Measurements from ENCODE around the gene NEDD9. TPM values are rescaled to one million over a fixed set of nuclear protein-coding genes. Genes with fewer than 3 reads are reported as not detected.
A peak's percentile ranks its signal among the peaks of the same experiment; 100 is the strongest.

NEDD9 gene
- total and polyA plus RNA-seq, 2 donors (not counting 1 experiment from before 2014, with no cell fraction given) = 38.9 to 46.2 TPM

DNA sequence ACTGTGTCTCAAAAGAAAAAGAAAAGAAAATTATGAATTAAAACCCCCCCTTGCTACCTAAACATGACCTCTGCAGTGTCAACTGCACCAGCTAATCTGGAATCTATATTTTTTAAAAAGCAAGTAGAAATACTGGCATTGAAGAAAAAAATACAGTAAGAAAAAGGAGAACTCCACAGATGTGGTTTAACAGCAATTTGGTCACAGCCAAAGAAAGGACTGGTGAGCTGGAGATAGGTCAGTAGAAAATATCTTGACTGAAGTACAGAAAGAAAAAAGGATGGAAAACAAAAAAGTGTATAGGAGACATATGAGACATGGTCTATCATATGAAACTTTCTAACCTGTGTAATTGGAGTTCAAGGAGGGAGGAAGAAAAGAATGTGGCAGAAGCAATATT lies 76.9 kb downstream of the NEDD9 start:
- no peak overlapping the region for H3K4me3 ChIP-seq (ENCODE audit: control extremely low read depth in 1 of 5, extremely low read depth in 1 of 5, insufficient read depth in 1 of 5, low read depth in 2 of 5, low read length in 4 of 5)
- H3K4me3 Mint-ChIP-seq = no peak overlapping the region
- CTCF ChIA-PET = interaction anchor here (1.0 to 3.7 kb wide), 5 partner anchors 9 to 372 kb away, joined by 3 to 20 read pairs (median 10); no protein-coding TSS in a partner anchor
- H3K27ac Mint-ChIP-seq = no peak overlapping the region
- H2AFZ ChIP-seq (ENCODE audit: insufficient read depth, low read depth, low read length, poor library complexity, severe bottlenecking) = no peak overlapping the region
- ATAC-seq (ENCODE audit: low read depth) (no peak), DNase-seq (no peak)
- no peak overlapping the region for H3K9ac ChIP-seq (ENCODE audit: low read length)
- no peaks in the 10 kb centered on the region for H3K4me1 ChIP-seq (ENCODE audit: control insufficient read depth in 2 of 2, insufficient read depth in 2 of 2, low read length in 2 of 2)
- no peaks in the 10 kb centered on the region for H3K9me3 ChIP-seq (ENCODE audit: control extremely low read depth in 1 of 3, control insufficient read depth in 2 of 3, insufficient read depth in 1 of 3, low read length in 2 of 3)
- H3K9me3 Mint-ChIP-seq (ENCODE audit: insufficient read depth) = no peaks in the 10 kb centered on the region
- POLR2A ChIA-PET = no interaction called here
- H4K20me1 ChIP-seq (ENCODE audit: control insufficient read depth, insufficient read depth, low read length, poor library complexity, severe bottlenecking) = no peaks in the 10 kb centered on the region
- peaks cover 8% of the 10 kb centered on the region for H3K4me1 Mint-ChIP-seq
- no peak overlapping the region for H3K27ac ChIP-seq (ENCODE audit: low read length in 2 of 2)
- H3K4me2 ChIP-seq (replicated peaks; ENCODE audit: low read depth, low read length, poor library complexity, severe bottlenecking) = no peak overlapping the region
- TF ChIP-seq EZH2 (IDR thresholded peaks at IDR 0.05; ENCODE audit: borderline replicate concordance, insufficient read depth, low read depth, low read length, poor library complexity, severe bottlenecking) = no peak
- TF ChIP-seq, protein P1, sequence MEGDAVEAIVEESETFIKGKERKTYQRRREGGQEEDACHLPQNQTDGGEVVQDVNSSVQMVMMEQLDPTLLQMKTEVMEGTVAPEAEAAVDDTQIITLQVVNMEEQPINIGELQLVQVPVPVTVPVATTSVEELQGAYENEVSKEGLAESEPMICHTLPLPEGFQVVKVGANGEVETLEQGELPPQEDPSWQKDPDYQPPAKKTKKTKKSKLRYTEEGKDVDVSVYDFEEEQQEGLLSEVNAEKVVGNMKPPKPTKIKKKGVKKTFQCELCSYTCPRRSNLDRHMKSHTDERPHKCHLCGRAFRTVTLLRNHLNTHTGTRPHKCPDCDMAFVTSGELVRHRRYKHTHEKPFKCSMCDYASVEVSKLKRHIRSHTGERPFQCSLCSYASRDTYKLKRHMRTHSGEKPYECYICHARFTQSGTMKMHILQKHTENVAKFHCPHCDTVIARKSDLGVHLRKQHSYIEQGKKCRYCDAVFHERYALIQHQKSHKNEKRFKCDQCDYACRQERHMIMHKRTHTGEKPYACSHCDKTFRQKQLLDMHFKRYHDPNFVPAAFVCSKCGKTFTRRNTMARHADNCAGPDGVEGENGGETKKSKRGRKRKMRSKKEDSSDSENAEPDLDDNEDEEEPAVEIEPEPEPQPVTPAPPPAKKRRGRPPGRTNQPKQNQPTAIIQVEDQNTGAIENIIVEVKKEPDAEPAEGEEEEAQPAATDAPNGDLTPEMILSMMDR (IDR thresholded peaks at IDR 0.05) = no peak
- H3K36me3 ChIP-seq (replicated peaks in 1 of 2; ENCODE audit: control extremely low read depth in 1 of 2, control insufficient read depth in 1 of 2, extremely low read depth in 1 of 2, insufficient read depth in 2 of 2, low read length in 1 of 2) = no peaks in the 10 kb centered on the region
- H3K27me3 Mint-ChIP-seq = no peaks in the 10 kb centered on the region
- H3K79me2 ChIP-seq (ENCODE audit: control insufficient read depth, insufficient read depth, low read length) = no peaks in the 10 kb centered on the region
- H3K27me3 ChIP-seq (replicated peaks in 1 of 4; ENCODE audit: control extremely low read depth in 1 of 4, control insufficient read depth in 3 of 4, insufficient read depth in 4 of 4, low read length in 3 of 4) = no peaks in the 10 kb centered on the region
- intact Hi-C loops (cut with micrococcal nuclease) = no loop called here

DNA sequence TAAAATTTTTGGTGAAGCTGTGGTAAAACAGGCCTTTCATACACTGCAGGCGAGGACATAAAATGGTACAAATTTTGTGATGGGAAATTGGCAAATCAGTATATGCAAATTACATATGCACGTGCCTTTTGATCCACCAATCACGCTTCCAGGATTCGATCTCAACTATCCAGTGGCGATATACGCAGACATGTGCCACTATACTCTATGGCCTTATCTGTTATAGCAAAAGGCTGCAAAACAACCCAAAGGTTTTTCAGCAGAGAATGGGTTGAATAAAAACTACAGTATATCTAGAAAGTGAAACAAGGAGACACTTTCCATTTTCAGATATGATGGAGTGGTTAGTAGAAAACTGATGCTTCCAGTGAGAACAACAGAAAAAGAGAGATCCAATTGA lies 79.0 kb downstream of the NEDD9 start:
- ATAC-seq (ENCODE audit: low read depth) (no peak), DNase-seq (no peak)
- Histone ChIP-seq H3K27me3 (replicated peaks in 1 of 4; ENCODE audit: control extremely low read depth in 1 of 4, control insufficient read depth in 3 of 4, insufficient read depth in 4 of 4, low read length in 3 of 4) (no peaks in the 10 kb centered on the region), H3K79me2 (ENCODE audit: control insufficient read depth, insufficient read depth, low read length) (no peaks in the 10 kb centered on the region), H3K9ac (ENCODE audit: low read length) (peak overlapping the region; percentile 56), H3K4me1 (ENCODE audit: control insufficient read depth in 2 of 2, insufficient read depth in 2 of 2, low read length in 2 of 2) (no peaks in the 10 kb centered on the region), H3K4me3 (ENCODE audit: control extremely low read depth in 1 of 5, extremely low read depth in 1 of 5, insufficient read depth in 1 of 5, low read depth in 2 of 5, low read length in 4 of 5) (peak overlapping the region in 2 of 5 experiments; percentile 31 to 68), H3K36me3 (replicated peaks in 1 of 2; ENCODE audit: control extremely low read depth in 1 of 2, control insufficient read depth in 1 of 2, extremely low read depth in 1 of 2, insufficient read depth in 2 of 2, low read length in 1 of 2) (no peaks in the 10 kb centered on the region), H3K4me2 (replicated peaks; ENCODE audit: low read depth, low read length, poor library complexity, severe bottlenecking) (peak overlapping the region; percentile 61), H2AFZ (ENCODE audit: insufficient read depth, low read depth, low read length, poor library complexity, severe bottlenecking) (peak overlapping the region; percentile 60), H4K20me1 (ENCODE audit: control insufficient read depth, insufficient read depth, low read length, poor library complexity, severe bottlenecking) (no peaks in the 10 kb centered on the region), H3K27ac (ENCODE audit: low read length in 2 of 2) (no peak overlapping the region), H3K9me3 (ENCODE audit: control extremely low read depth in 1 of 3, control insufficient read depth in 2 of 3, insufficient read depth in 1 of 3, low read length in 2 of 3) (no peaks in the 10 kb centered on the region)
- H3K4me3 Mint-ChIP-seq = peak overlapping the region; percentile 83
- WGBS (ENCODE audit: insufficient coverage) = 96% methylated on average over 3 of the region's 6 CpGs
- H3K4me1 Mint-ChIP-seq = peaks cover 8% of the 10 kb centered on the region
- H3K27me3 Mint-ChIP-seq = no peaks in the 10 kb centered on the region
- intact Hi-C loops (cut with micrococcal nuclease) = no loop called here
- ChIA-PET CTCF (interaction anchor here (3.7 kb wide), 1 partner anchor 343 kb away, joined by 20 read pairs; no protein-coding TSS in a partner anchor), POLR2A (no interaction called here)
- TF ChIP-seq EZH2 (IDR thresholded peaks at IDR 0.05; ENCODE audit: borderline replicate concordance, insufficient read depth, low read depth, low read length, poor library complexity, severe bottlenecking) = no peak
- TF ChIP-seq, protein P1 (IDR thresholded peaks at IDR 0.05) = no peak
- no peaks in the 10 kb centered on the region for H3K9me3 Mint-ChIP-seq (ENCODE audit: insufficient read depth)
- no peak overlapping the region for H3K27ac Mint-ChIP-seq

Data from B cell (primary cell).